DND-41 (cell line): Measurements from ENCODE around the gene DOCK3.

Source experiments
- CTCF ChIP-seq: IDR thresholded peaks from 2 replicates; pipeline ENCODE4 v1.5.1; 2012; ENCODE audit warnings: borderline replicate concordance, low read length, moderate library complexity, mild to moderate bottlenecking; ENCODE audit not compliant: poor library complexity, severe bottlenecking; ENCODE audit errors: extremely low read depth
- EZH2 ChIP-seq: IDR thresholded peaks from 3 replicates; pipeline ENCODE4 v1.6.1; 2012; ENCODE audit warnings: borderline replicate concordance, low read depth, mild to moderate bottlenecking, moderate library complexity, low read length, inconsistent platforms; ENCODE audit not compliant: severe bottlenecking

- TF ChIP-seq CTCF (no peak), EZH2 (no peak)
These were observed 24.7 kb upstream of the DOCK3 start for GRCh38 chr3:50650018-50650417.
